SH-SY5Y (cell line): ENCODE measurements around the gene PAK6.

Source experiments
- GATA2 ChIP-seq: IDR thresholded peaks from 2 replicates; pipeline ENCODE4 v1.6.1; 2011; ENCODE audit warnings: mild to moderate bottlenecking, low read depth, low read length
- GATA3 ChIP-seq: IDR thresholded peaks from 2 replicates; pipeline ENCODE4 v1.6.1; 2011; ENCODE audit warnings: low read depth, mild to moderate bottlenecking, low read length, moderate library complexity

- TF ChIP-seq GATA3 (no peak), GATA2 (no peak)
Observed at GRCh38 chr15:40312370-40313158, 73.7 kb downstream of the PAK6 start.
